ENCODE results near the gene TPRG1. TPM values are rescaled to one million over a fixed set of nuclear protein-coding genes. Genes with fewer than 3 reads are reported as not detected.

TPRG1 gene
- total and polyA plus RNA-seq, 9 of the 15 experiments (the other 6 are each of a cell fraction or from before 2014, with no cell fraction given): 0.01 TPM; not detected in 8

DNA sequence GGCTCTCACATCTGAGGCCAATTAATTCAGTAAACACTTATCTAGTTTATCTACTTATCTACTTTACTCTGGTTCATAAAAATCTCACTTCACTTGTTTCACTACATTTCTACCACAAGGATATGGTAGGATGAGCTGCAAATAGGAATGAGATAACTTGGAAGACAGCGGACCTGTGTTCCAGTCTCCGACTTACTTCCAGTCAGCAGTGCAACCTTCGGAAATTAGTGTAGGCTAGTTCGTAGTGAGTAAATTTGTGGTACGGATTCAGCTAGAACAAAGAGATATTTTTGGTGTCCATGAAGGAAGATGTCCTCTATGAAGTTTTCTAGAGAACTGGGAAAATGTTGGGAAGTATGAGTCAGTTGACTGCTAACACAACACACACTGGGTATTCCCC lies 66.3 kb downstream of the TPRG1 start (continued):
- TF ChIP-seq, protein P1, sequence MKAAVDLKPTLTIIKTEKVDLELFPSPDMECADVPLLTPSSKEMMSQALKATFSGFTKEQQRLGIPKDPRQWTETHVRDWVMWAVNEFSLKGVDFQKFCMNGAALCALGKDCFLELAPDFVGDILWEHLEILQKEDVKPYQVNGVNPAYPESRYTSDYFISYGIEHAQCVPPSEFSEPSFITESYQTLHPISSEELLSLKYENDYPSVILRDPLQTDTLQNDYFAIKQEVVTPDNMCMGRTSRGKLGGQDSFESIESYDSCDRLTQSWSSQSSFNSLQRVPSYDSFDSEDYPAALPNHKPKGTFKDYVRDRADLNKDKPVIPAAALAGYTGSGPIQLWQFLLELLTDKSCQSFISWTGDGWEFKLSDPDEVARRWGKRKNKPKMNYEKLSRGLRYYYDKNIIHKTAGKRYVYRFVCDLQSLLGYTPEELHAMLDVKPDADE (conservative IDR thresholded peaks at IDR 0.05; ENCODE audit: control insufficient read depth, low read depth, low read length): no peak
- no peak for TF ChIP-seq NFIC (IDR thresholded peaks at IDR 0.05)
- no peak for TF ChIP-seq CCAR2 (IDR thresholded peaks at IDR 0.05; ENCODE audit: low read depth, low read length)
- TF ChIP-seq SAP30 (IDR thresholded peaks at IDR 0.05; ENCODE audit: borderline replicate concordance, insufficient read depth, low read depth, low read length, poor library complexity, severe bottlenecking): no peak
- TF ChIP-seq, protein P2, sequence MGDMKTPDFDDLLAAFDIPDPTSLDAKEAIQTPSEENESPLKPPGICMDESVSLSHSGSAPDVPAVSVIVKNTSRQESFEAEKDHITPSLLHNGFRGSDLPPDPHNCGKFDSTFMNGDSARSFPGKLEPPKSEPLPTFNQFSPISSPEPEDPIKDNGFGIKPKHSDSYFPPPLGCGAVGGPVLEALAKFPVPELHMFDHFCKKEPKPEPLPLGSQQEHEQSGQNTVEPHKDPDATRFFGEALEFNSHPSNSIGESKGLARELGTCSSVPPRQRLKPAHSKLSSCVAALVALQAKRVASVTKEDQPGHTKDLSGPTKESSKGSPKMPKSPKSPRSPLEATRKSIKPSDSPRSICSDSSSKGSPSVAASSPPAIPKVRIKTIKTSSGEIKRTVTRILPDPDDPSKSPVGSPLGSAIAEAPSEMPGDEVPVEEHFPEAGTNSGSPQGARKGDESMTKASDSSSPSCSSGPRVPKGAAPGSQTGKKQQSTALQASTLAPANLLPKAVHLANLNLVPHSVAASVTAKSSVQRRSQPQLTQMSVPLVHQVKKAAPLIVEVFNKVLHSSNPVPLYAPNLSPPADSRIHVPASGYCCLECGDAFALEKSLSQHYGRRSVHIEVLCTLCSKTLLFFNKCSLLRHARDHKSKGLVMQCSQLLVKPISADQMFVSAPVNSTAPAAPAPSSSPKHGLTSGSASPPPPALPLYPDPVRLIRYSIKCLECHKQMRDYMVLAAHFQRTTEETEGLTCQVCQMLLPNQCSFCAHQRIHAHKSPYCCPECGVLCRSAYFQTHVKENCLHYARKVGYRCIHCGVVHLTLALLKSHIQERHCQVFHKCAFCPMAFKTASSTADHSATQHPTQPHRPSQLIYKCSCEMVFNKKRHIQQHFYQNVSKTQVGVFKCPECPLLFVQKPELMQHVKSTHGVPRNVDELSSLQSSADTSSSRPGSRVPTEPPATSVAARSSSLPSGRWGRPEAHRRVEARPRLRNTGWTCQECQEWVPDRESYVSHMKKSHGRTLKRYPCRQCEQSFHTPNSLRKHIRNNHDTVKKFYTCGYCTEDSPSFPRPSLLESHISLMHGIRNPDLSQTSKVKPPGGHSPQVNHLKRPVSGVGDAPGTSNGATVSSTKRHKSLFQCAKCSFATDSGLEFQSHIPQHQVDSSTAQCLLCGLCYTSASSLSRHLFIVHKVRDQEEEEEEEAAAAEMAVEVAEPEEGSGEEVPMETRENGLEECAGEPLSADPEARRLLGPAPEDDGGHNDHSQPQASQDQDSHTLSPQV (IDR thresholded peaks at IDR 0.05): no peak
- no peak for TF ChIP-seq CC2D1A (IDR thresholded peaks at IDR 0.05)
- TF ChIP-seq RBFOX2 (IDR thresholded peaks at IDR 0.05; ENCODE audit: low read depth, low read length): no peak
- no peak for TF ChIP-seq TEAD4 (IDR thresholded peaks at IDR 0.05; ENCODE audit: low read length)
- no peak for TF ChIP-seq TEAD4 (CRISPR knock-in tag; IDR thresholded peaks at IDR 0.05; ENCODE audit: borderline replicate concordance)
- TF ChIP-seq, protein P3, sequence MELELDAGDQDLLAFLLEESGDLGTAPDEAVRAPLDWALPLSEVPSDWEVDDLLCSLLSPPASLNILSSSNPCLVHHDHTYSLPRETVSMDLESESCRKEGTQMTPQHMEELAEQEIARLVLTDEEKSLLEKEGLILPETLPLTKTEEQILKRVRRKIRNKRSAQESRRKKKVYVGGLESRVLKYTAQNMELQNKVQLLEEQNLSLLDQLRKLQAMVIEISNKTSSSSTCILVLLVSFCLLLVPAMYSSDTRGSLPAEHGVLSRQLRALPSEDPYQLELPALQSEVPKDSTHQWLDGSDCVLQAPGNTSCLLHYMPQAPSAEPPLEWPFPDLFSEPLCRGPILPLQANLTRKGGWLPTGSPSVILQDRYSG (tag; conservative IDR thresholded peaks at IDR 0.05; ENCODE audit: low read depth): no peak
- TF ChIP-seq, protein P4, sequence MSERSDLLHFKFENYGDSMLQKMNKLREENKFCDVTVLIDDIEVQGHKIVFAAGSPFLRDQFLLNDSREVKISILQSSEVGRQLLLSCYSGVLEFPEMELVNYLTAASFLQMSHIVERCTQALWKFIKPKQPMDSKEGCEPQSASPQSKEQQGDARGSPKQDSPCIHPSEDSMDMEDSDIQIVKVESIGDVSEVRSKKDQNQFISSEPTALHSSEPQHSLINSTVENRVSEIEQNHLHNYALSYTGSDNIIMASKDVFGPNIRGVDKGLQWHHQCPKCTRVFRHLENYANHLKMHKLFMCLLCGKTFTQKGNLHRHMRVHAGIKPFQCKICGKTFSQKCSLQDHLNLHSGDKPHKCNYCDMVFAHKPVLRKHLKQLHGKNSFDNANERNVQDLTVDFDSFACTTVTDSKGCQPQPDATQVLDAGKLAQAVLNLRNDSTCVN (CRISPR knock-in tag; IDR thresholded peaks at IDR 0.05): no peak
- TF ChIP-seq ZFP1 (CRISPR knock-in tag; IDR thresholded peaks at IDR 0.05): no peak
- TF ChIP-seq POLR2A (conservative IDR thresholded peaks at IDR 0.05): no peak

All from K562 (cell line).